Globus pallidus (tissue), 1 donor: Measurements from ENCODE around the gene TRIM43.
"Not testable (repeated sequence)": the region's sequence is repeated elsewhere in the genome, so short reads cannot be mapped to it uniquely, and the experiment has no call there.

Source experiments
- DNase-seq: peaks from one replicate; pipeline ENCODE4 v3.0.0-alpha.2; 2015; ENCODE audit warnings: low spot score

TRIM43 gene

DNA sequence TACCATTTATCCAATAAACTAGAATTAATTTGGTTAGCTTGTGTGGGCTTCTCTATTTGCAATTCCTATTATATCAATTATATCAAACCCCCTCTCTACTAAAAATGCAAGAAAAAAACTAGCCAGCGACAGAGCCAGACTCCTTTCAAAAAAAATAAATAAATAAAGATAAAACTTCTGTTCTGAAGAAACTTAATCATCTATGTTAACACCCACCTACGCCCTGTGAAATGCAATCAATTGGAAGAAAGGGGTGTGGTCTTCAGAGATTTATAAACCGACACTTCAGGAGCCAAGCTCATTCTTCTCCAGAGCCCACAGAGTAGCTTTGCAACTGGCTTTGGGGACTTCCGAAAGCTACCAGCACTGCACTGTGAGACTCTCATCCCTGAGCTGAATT lies at the start of gene TRIM43:
Gene TRIM43, plus strand, starts transcription at position 301 of the 400 bp plus-strand sequence. CDS start 2,023 bp downstream, outside the sequence.
- DNase-seq = not testable (repeated sequence)

- DNase-seq = no peak
Observed at GRCh38 chr2:95551055-95551568, 40.7 kb upstream of the TRIM43 start.

DNA sequence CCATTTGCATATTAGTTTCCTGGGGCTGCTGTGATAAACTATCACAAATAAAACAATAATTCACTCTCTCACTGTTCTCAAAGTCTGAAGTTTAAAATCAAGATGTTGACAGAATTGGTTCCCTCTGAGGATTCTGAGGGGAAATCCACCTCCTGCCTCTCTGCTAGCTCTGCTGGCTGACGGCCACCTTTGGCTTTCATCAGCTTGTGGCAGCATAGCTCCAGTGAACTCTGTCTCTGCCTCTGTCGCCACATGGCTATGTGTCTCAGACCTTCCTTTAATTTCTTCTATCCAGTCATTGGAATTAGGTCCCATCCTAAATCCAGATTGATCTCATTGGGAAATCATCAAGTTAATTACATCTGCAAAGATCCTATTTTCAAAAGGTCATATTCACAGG lies 38.9 kb upstream of the TRIM43 start:
- peak; percentile 57 for DNase-seq

GRCh38 chr2:95569170-95569569 lies 22.6 kb upstream of the TRIM43 start:
- no peak for DNase-seq

GRCh38 chr2:95573866-95574265 lies 17.9 kb upstream of the TRIM43 start:
- DNase-seq = no peak

DNA sequence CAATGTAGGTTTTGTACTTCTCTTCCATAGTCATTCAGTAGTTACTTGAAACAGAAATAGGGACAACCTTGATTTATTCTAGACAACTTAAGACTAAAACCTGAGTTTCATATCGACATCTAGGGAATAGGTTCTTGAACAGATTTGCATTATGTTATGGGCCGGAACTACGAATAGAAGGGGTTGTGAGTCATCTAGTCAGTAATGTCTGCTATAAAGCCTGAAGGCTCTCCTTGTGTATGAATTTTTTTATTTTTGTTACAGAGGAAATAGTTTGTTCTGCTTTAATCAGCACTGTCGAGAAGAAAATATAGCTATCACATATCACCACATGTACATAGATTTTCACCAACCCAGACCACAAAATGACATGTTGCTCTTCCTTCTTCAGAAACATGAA lies 17.3 kb upstream of the TRIM43 start:
- DNase-seq = no peak

GRCh38 chr2:95575857-95576256 lies 15.9 kb upstream of the TRIM43 start:
- DNase-seq = no peak

DNA sequence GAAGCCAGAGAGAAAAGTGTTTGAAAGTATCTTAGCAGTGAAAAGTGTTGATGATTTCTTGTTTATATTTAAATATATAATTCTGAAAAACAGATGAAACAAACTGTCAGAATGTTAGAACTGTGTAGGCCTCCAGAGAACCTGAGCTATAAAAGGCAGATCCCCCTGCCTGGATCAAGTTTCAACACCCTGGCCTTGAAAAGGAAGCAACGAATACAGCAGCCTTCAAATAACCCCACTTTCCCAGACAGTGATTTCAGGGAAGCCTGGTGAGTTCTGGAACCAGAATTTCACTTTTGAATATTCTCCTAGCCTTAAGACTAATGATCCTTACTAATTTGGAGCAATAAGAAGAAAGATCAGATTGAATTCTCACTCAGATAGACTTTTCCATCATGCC lies 13.3 kb upstream of the TRIM43 start:
- no peak for DNase-seq

GRCh38 chr2:95583545-95583944 lies 8.3 kb upstream of the TRIM43 start:
- not testable (repeated sequence) for DNase-seq

DNA sequence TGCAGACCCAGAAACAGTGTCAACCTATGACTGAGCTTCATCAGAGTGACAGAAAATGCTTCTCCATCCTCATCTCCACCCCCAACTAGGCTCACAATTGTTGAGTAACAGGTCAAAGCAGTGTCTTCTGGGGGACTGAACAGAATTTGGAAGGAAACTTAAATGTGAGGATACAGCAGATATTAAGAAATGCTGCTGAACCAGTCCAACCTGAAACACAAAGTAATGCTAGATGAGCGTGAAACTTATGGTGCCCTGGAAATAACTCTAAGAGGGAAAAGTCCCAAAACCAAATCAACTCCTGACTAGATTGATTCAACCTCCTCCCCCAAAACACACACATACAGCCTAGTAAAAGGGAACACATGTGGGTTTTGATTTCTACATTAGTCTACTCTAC lies 7.5 kb upstream of the TRIM43 start:
- DNase-seq = not testable (repeated sequence)

DNA sequence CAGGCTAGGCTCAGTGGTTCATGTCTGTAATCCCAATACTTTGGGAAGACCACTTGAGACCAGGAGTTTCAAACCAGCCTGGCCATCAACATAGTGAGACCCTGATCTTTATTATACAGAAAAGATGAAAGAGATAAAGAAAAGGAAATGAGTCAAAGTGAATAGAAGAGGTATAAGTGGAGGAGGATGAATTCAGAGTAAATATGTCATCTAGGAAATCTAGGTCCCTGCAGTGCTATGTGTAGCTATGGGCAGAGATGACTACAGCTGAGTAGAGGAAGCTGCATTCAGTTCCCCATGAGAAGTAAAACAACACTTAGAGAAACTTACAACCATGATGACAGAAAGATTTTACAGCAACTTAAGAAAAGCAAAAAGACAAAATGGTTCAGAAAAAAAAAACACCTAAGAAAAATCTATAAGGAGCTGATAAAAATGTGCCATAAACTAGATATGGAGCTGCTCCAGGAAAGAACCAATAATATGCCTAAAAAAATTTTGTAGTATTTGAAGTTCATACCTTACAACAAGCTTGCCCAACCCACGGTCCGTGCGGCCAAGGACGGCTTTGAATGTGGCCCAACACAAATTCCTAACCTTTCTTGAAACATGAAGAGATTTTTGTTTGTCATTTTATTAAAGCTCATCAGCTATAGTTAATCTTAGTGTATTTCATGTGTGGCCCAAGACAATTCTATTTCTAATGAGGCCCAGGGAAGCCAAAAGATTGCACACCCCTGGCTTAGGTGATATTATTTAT lies 1.8 kb upstream of the TRIM43 start:
- DNase-seq = not testable (repeated sequence)

DNA sequence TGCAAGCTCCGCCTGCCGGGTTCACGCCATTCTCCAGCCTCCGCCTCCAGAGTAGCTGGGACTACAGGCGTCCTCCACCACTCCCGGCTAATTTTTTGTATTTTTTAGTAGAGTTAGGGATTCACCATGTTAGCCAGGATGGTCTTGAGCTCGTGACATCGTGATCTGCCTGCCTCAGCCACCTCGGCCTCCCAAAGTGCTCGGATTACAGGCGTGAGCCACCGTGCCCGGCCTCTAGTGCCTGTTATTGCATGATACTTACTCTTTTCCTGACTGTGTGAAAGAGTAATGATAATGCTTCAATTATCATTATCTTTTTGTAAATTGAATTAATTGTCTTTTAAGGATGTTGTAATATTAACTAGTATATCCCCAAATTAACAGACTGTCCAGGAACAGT lies 1.2 kb downstream of the TRIM43 start:
- not testable (repeated sequence) for DNase-seq

GRCh38 chr2:95595012-95595411 lies 3.2 kb downstream of the TRIM43 start:
- DNase-seq = not testable (repeated sequence)

DNA sequence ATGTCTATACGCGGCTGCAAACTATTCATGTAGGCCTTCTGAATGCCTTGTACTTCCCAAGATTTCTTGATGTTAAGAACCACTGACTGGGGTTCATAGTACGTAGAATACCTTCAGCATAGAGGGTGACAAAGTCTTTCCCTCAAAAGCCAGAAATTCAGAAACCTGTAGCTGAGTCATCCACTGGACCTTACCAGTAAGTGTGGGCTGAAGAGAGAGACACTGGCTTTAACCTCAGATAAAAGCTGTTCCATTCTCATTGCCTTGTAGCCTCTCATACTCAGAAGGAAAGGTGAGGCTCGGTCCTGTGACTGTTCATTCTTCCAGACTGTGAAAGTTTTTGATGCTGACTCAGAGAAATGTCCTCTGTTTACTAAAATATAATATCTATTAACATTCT lies 9.5 kb downstream of the TRIM43 start:
- DNase-seq = not testable (repeated sequence)

DNA sequence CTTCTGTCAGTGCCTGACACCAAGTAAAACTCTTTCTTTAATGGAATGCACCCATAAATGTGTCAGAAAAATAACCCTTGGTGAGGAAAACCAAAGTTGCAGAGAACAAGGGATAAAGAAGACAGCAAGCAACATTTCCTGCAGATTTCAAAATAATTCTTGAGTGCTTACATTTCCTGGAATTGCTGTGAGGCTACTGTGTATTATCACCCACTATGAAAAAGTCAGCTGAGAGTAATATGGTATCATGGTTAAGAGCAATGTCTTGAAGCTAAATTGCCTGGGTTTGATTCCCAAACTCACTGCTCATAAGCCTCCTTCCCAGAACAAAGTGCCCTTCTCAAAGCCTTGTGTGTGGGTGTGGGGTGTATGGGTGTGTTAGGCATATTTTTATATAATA lies 10.3 kb downstream of the TRIM43 start:
- not testable (repeated sequence) for DNase-seq

DNA sequence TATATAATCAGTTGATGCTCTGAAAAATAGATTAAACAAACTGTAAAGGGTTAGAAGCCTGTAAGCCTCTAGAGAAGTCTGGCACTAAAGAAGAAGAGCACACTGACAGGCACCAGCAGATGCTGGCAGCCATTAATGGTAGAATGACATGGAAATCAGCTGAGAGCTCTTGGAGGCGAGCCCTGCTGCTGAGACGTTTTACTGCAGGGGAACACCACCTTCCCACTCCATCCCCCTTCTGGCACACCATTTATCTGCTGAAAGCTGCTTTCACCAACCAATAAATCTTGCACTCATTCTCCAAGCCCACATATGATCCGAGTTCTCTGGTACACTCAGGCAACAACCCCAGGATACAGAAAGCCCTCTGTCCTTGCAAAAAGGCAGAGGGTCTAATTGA lies 16.6 kb downstream of the TRIM43 start:
- DNase-seq = not testable (repeated sequence)

GRCh38 chr2:95609764-95610163 lies 18.0 kb downstream of the TRIM43 start:
- not testable (repeated sequence) for DNase-seq

- not testable (repeated sequence) for DNase-seq
Observed at GRCh38 chr2:95613048-95613447, 21.2 kb downstream of the TRIM43 start.

DNA sequence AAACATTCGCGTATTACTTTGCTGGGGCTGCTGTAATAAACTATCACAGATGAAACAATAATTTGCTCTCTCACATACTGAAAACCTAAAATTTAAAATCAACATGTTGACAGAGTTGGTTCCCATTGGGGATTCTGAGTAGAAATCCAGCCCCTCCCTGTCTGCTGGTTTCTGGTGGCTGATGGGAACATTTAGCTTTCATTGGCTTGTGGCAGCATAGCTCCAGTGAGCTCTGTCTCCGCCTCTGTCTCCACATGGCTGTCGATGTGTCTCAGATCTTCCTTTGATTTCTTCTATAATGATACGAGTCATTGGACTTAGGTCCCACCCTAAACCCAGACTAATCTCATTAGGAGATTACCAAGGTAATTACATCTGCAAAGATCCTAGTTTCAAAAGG lies 30.9 kb downstream of the TRIM43 start:
- not testable (repeated sequence) for DNase-seq

GRCh38 chr2:95630987-95631386 lies 39.2 kb downstream of the TRIM43 start:
- not testable (repeated sequence) for DNase-seq

DNA sequence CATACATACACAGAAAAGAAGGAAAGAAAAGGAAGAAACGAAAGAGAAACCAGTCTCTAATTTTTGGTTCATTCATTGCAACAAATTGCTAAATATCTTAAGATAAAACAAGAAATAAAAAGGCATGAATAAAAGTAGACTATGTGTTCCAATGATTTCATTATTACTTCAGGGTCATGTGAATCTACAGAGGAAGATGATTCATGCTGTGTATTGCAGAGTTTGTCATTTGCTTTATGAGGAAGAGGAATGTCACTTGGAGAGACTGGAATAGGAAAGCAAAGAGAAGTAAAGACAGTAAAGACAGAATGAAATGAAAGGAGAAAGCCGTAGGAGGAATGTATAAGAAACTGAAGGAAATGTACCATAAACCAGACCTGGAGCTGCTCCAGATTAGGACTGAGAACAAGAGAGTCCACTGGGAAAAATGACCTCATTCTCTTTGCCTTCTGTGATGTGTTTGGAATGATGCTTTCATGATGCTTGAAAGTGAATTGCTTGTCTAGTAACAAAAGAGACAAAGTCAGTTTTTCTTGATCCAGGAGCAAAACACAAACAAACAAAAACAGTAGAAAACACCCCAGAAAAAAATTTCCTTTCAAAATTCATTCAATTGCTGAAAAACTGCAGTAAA lies 41.9 kb downstream of the TRIM43 start:
- not testable (repeated sequence) for DNase-seq

GRCh38 chr2:95640515-95641288 lies 48.9 kb downstream of the TRIM43 start:
- DNase-seq = not testable (repeated sequence)

GRCh38 chr2:95641289-95641575 lies 49.4 kb downstream of the TRIM43 start:
- DNase-seq = not testable (repeated sequence)
